ENCODE results near the gene SH3PXD2A. TPM values are rescaled to one million over a fixed set of nuclear protein-coding genes. Genes with fewer than 3 reads are reported as not detected.

SH3PXD2A gene
- total and polyA plus RNA-seq, 10 of the 15 experiments (the other 5 are each of a cell fraction or from before 2014, with no cell fraction given): 0.63 to 14.0 (median 4.4) TPM

- Histone ChIP-seq H2AFZ (ENCODE audit: control insufficient read depth, low read depth, low read length) (no peak overlapping the region), H3K4me2 (ENCODE audit: control insufficient read depth, insufficient read depth) (no peak overlapping the region), H4K20me1 (ENCODE audit: control insufficient read depth, insufficient read depth) (no peaks in the 10 kb centered on the region), H3K27me3 (replicated peaks in 1 of 2; ENCODE audit: control insufficient read depth in 2 of 2, insufficient read depth in 2 of 2, low read length in 1 of 2) (no peaks in the 10 kb centered on the region; a peak in 1 of 4 replicates), H3K4me3 (no peak overlapping the region), H3K4me1 (ENCODE audit: control insufficient read depth, insufficient read depth, low read length) (no peaks in the 10 kb centered on the region), H3K9ac (ENCODE audit: control insufficient read depth, insufficient read depth, low read length) (no peak overlapping the region), H3K9me3 (replicated peaks; ENCODE audit: control insufficient read depth, insufficient read depth, low read length) (no peaks in the 10 kb centered on the region), H3K79me2 (ENCODE audit: control insufficient read depth, insufficient read depth, low read length) (no peaks in the 10 kb centered on the region), H3K36me3 (ENCODE audit: control insufficient read depth in 2 of 2, insufficient read depth in 2 of 2, low read length in 1 of 2) (no peaks in the 10 kb centered on the region), H3K27ac (ENCODE audit: control insufficient read depth, insufficient read depth) (no peak overlapping the region)
- RAD21 ChIA-PET (ENCODE audit: unreplicated experiment): interaction anchor here (1.9 kb wide), 1 partner anchor 78 kb away, joined by 5 read pairs; no protein-coding TSS in a partner anchor
- SMC1A ChIA-PET (ENCODE audit: uncharacterized antibody, unreplicated experiment): no interaction called here
- POLR2A ChIA-PET: no interaction called here
- no TSS peak for BruUV-seq (replicated peaks)
- FAIRE-seq (no peak), DNase-seq (ENCODE audit: low read depth, low spot score) (no peak), ATAC-seq (peak; percentile 64)
- 7% methylated on average over 7 of the region's 7 CpGs for WGBS (ENCODE audit: insufficient coverage, insufficient replicate concordance, low lambda C conversion rate, missing lambda C conversion rate)
- CTCF ChIA-PET: interaction anchor here (0.6 to 2.8 kb wide), 16 partner anchors 9 to 776 kb away, joined by 3 to 14 read pairs (median 4); partner anchors contain the start of gene NEURL1
- in situ Hi-C loops (cut with MboI) (no loop called here), intact Hi-C loops (cut with micrococcal nuclease; ENCODE audit: unreplicated experiment) (no loop called here)
- TF ChIP-seq, protein P1, sequence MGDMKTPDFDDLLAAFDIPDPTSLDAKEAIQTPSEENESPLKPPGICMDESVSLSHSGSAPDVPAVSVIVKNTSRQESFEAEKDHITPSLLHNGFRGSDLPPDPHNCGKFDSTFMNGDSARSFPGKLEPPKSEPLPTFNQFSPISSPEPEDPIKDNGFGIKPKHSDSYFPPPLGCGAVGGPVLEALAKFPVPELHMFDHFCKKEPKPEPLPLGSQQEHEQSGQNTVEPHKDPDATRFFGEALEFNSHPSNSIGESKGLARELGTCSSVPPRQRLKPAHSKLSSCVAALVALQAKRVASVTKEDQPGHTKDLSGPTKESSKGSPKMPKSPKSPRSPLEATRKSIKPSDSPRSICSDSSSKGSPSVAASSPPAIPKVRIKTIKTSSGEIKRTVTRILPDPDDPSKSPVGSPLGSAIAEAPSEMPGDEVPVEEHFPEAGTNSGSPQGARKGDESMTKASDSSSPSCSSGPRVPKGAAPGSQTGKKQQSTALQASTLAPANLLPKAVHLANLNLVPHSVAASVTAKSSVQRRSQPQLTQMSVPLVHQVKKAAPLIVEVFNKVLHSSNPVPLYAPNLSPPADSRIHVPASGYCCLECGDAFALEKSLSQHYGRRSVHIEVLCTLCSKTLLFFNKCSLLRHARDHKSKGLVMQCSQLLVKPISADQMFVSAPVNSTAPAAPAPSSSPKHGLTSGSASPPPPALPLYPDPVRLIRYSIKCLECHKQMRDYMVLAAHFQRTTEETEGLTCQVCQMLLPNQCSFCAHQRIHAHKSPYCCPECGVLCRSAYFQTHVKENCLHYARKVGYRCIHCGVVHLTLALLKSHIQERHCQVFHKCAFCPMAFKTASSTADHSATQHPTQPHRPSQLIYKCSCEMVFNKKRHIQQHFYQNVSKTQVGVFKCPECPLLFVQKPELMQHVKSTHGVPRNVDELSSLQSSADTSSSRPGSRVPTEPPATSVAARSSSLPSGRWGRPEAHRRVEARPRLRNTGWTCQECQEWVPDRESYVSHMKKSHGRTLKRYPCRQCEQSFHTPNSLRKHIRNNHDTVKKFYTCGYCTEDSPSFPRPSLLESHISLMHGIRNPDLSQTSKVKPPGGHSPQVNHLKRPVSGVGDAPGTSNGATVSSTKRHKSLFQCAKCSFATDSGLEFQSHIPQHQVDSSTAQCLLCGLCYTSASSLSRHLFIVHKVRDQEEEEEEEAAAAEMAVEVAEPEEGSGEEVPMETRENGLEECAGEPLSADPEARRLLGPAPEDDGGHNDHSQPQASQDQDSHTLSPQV (IDR thresholded peaks at IDR 0.05): no peak
- TF ChIP-seq SMARCA5 (IDR thresholded peaks at IDR 0.05) (no peak), CBX3 (IDR thresholded peaks at IDR 0.05; ENCODE audit: borderline replicate concordance, low read depth) (no peak), CEBPZ (IDR thresholded peaks at IDR 0.05; ENCODE audit: low read depth, low read length) (no peak), HDAC2 (IDR thresholded peaks at IDR 0.05) (no peak), POU2F2 (IDR thresholded peaks at IDR 0.05; ENCODE audit: borderline replicate concordance, low read depth, low read length) (no peak)
- TF ChIP-seq, protein P2, sequence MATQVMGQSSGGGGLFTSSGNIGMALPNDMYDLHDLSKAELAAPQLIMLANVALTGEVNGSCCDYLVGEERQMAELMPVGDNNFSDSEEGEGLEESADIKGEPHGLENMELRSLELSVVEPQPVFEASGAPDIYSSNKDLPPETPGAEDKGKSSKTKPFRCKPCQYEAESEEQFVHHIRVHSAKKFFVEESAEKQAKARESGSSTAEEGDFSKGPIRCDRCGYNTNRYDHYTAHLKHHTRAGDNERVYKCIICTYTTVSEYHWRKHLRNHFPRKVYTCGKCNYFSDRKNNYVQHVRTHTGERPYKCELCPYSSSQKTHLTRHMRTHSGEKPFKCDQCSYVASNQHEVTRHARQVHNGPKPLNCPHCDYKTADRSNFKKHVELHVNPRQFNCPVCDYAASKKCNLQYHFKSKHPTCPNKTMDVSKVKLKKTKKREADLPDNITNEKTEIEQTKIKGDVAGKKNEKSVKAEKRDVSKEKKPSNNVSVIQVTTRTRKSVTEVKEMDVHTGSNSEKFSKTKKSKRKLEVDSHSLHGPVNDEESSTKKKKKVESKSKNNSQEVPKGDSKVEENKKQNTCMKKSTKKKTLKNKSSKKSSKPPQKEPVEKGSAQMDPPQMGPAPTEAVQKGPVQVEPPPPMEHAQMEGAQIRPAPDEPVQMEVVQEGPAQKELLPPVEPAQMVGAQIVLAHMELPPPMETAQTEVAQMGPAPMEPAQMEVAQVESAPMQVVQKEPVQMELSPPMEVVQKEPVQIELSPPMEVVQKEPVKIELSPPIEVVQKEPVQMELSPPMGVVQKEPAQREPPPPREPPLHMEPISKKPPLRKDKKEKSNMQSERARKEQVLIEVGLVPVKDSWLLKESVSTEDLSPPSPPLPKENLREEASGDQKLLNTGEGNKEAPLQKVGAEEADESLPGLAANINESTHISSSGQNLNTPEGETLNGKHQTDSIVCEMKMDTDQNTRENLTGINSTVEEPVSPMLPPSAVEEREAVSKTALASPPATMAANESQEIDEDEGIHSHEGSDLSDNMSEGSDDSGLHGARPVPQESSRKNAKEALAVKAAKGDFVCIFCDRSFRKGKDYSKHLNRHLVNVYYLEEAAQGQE (IDR thresholded peaks at IDR 0.05; ENCODE audit: low read depth, low read length): no peak
- TF ChIP-seq, protein P3, sequence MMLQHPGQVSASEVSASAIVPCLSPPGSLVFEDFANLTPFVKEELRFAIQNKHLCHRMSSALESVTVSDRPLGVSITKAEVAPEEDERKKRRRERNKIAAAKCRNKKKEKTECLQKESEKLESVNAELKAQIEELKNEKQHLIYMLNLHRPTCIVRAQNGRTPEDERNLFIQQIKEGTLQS (IDR thresholded peaks at IDR 0.05; ENCODE audit: borderline replicate concordance, extremely low read depth, low read depth, low read length): no peak
Observed at GRCh38 chr10:103564116-103564501, 291.3 kb downstream of the SH3PXD2A start.

All from GM12878 (cell line).